ENCODE data around the gene ABCA10. TPM values are rescaled to one million over a fixed set of nuclear protein-coding genes. Genes with fewer than 3 reads are reported as not detected.

The ABCA10 gene
- total and polyA plus RNA-seq, 2 of the 8 experiments (the other 6 are each of a cell fraction or from before 2014, with no cell fraction given), result not detected

DNA sequence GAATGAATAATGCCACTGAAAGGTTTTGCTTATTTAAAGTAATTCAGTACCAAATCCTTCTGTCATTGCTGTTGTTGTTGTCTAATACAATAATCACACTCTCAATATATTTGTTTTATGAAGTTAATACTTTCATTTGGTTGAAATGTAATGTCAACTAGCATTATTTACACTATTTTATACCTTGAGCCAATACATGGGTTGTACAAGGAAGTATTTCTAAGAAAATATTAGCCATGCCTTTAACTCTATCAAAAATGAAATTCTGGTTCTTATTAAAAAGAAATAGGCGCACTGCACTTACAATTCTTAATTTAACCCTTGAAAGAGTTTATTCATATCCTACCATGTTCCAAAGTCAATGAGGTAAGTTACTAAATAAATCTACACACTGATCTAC, 17.6 kb upstream of the ABCA10 start (continued):
- TF ChIP-seq EZH2 (IDR thresholded peaks at IDR 0.05; ENCODE audit: low read depth, low read length, severe bottlenecking), result no peak
